Natural killer cell treated with Interleukin-12 subunit alpha and Interleukin-12 subunit beta and Interleukin-15 and Interleukin-18, amount 100 ng/mL, for 72 hours (primary cell): ENCODE measurements around the gene GSS. TPM values are rescaled to one million over a fixed set of nuclear protein-coding genes. Genes with fewer than 3 reads are reported as not detected.
A peak's percentile ranks its signal among the peaks of the same experiment; 100 is the strongest.

ENCODE experiments used
- ATAC-seq, 2 donors: fragments of 150-1000 bp; cut with Tn5 transposase in 1 of 2; sonication (Bioruptor Pico), chemical (Tn5 transposase) in 1 of 2; 2 replicates each; pipeline ENCODE4 v1.10.0; 2021
- DNase-seq: peaks from one replicate; pipeline ENCODE4 v3.0.0; 2022; ENCODE audit warnings: low spot score
- H3K27ac Mint-ChIP-seq, 2 donors: 1 replicate in 1 of 2; 2 replicates in 1 of 2; pipeline ENCODE4 v1.8.0; 2022; ENCODE audit warnings: mixed read lengths in 2 of 2, mild to moderate bottlenecking in 1 of 2, moderate library complexity in 1 of 2
- H3K27me3 Mint-ChIP-seq, 2 donors: 1 replicate in 1 of 2; 2 replicates in 1 of 2; pipeline ENCODE4 v1.8.0; 2022; ENCODE audit warnings: mixed read lengths in 2 of 2
- H3K36me3 Mint-ChIP-seq: one replicate; pipeline ENCODE4 v1.8.0; 2022; ENCODE audit warnings: mixed read lengths
- H3K4me1 Mint-ChIP-seq, 2 donors: 1 replicate in 1 of 2; 2 replicates in 1 of 2; pipeline ENCODE4 v1.8.0; 2022; ENCODE audit warnings: low read depth in 2 of 2, mixed read lengths in 2 of 2, mild to moderate bottlenecking in 1 of 2
- H3K4me3 Mint-ChIP-seq: one replicate; pipeline ENCODE4 v1.8.0; 2022; ENCODE audit warnings: mixed read lengths
- H3K9me3 Mint-ChIP-seq: 2 replicates; pipeline ENCODE4 v1.8.0; 2022; ENCODE audit warnings: mixed read lengths
- total RNA-seq, 2 donors: library from RNA; stranded (reverse); gene quantifications; one replicate each; pipeline ENCODE4 v1.2.3, GENCODE V29; 2022

GSS gene
- total RNA-seq = 10 to 100 TPM; 53.3 to 71.3 TPM

GRCh38 chr20:34955231-34956040, at the start of gene GSS, which contains the start of gene MYH7B:
TSS of gene GSS (minus strand) at chr20:34955806. CDS start at chr20:34951852, 3,954 bp downstream.
TSS of gene MYH7B (plus strand) at chr20:34955868. CDS start at chr20:34978006, 22,138 bp downstream.
- H3K27ac Mint-ChIP-seq = peak within 1 kb of the TSS; percentile 94 to 96
- ATAC-seq (peak; percentile 97 to 98), DNase-seq (peak; percentile 97)
- H3K27me3 Mint-ChIP-seq = no peaks in the 10 kb centered on the region
- no peaks in the 10 kb centered on the region for H3K36me3 Mint-ChIP-seq
- H3K9me3 Mint-ChIP-seq = no peaks in the 10 kb centered on the region
- peaks cover 22% of the 10 kb centered on the region in 2 donors for H3K4me1 Mint-ChIP-seq
- peak within 1 kb of the TSS; percentile 95 for H3K4me3 Mint-ChIP-seq

DNA sequence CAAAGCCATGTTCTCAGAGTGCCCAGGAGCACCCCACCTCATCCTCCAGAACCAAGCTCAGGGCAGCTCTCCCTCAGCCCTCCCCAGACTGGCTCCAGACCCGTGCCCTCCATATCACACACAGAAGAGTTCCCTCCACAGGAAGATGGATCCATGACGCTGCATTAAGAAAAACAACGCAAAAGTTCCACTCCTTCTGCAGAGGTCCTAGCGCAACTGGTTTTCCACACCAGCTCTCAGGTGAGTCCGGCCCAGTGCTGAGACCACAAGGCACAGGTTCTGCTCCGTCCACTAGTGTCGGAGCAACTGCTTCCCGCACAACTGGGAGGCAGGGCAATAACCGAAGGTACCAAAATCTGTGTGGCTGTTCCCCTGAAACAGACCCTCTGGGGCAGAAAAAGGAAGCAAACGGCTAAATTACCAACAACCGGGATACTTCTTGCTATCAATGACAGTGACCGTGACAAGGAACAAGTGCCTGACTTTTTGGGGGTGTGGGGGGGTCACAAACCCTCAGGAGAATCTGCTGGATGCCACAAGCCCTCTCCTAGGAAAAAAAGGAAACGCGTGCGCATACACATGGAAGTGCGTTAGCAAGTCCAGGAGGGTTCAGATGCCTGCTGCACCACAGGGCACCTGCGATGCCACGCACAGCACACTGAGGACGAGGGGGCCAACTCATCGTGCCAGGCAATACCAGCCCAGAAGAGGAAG, 49.3 kb upstream of the GSS start:
- ATAC-seq (no peak), DNase-seq (peak; percentile 42)
- Mint-ChIP-seq H3K4me3 (no peak overlapping the region), H3K4me1 (no peaks in the 10 kb centered on the region), H3K27me3 (no peaks in the 10 kb centered on the region), H3K27ac (no peak overlapping the region), H3K36me3 (peaks cover 5% of the 10 kb centered on the region), H3K9me3 (no peaks in the 10 kb centered on the region)

- Mint-ChIP-seq H3K27ac (no peak overlapping the region), H3K36me3 (peaks cover 4% of the 10 kb centered on the region), H3K4me3 (no peak overlapping the region), H3K27me3 (no peaks in the 10 kb centered on the region), H3K9me3 (no peaks in the 10 kb centered on the region), H3K4me1 (no peaks in the 10 kb centered on the region)
- DNase-seq = peak; percentile 35
- no peak for ATAC-seq
Measured at GRCh38 chr20:35004051-35004725, 48.6 kb upstream of the GSS start.

- DNase-seq (peak; percentile 39), ATAC-seq (no peak)
- Mint-ChIP-seq H3K27ac (no peak overlapping the region), H3K9me3 (no peaks in the 10 kb centered on the region), H3K4me3 (no peak overlapping the region), H3K36me3 (no peaks in the 10 kb centered on the region), H3K4me1 (no peaks in the 10 kb centered on the region), H3K27me3 (no peaks in the 10 kb centered on the region)
Measured at GRCh38 chr20:35003211-35004031, 47.8 kb upstream of the GSS start.

DNA sequence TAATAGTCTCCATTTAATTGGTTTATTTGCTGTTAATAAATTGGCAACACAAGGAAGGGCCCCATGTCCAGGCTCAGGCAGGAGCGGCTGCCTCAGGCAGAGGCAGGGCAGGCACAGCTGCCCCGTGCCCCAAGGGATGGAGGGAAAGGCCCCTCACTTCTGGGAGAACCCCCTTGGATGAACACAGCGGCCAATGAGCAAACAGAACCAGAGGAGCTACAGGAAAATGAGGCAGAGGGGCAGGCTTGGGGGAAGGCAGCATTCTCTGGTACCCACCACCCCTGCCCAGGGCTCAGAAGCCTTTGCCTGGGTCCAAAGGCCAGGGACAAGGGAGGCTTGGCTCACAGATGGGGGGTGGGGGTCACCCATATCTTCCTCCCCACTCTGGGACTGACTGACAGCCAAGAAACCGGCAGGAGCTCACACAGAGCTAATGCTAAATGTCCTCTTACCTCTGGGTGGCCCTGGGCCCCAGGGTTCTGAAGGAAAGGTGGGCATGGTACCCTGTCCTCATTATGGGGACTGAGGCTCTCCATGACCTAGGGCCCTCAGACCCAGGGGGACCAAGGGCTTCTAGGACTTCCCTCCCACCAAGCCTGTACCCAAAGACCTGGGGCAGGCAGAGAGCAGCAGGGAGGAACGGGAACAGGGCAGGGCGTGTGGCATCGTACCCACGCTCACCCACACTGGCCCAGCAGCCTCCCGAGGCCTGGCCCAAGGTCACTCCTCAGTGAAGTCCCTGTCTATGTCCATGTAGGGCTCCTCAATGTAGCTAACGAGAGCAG, 47.0 kb upstream of the GSS start:
- no peaks in the 10 kb centered on the region for H3K36me3 Mint-ChIP-seq
- ATAC-seq (no peak), DNase-seq (peak; percentile 51)
- peaks cover 3 to 7% of the 10 kb centered on the region in 2 donors for H3K4me1 Mint-ChIP-seq
- H3K9me3 Mint-ChIP-seq = no peaks in the 10 kb centered on the region
- H3K27me3 Mint-ChIP-seq = no peaks in the 10 kb centered on the region
- no peak overlapping the region for H3K27ac Mint-ChIP-seq
- H3K4me3 Mint-ChIP-seq = no peak overlapping the region

- Mint-ChIP-seq H3K27me3 (no peaks in the 10 kb centered on the region), H3K4me1 (peaks cover 5 to 8% of the 10 kb centered on the region in 2 donors), H3K4me3 (no peak overlapping the region), H3K9me3 (no peaks in the 10 kb centered on the region), H3K36me3 (no peaks in the 10 kb centered on the region), H3K27ac (no peak overlapping the region)
- DNase-seq (peak; percentile 58), ATAC-seq (no peak)
Measured at GRCh38 chr20:35001596-35002362, 46.2 kb upstream of the GSS start.

DNA sequence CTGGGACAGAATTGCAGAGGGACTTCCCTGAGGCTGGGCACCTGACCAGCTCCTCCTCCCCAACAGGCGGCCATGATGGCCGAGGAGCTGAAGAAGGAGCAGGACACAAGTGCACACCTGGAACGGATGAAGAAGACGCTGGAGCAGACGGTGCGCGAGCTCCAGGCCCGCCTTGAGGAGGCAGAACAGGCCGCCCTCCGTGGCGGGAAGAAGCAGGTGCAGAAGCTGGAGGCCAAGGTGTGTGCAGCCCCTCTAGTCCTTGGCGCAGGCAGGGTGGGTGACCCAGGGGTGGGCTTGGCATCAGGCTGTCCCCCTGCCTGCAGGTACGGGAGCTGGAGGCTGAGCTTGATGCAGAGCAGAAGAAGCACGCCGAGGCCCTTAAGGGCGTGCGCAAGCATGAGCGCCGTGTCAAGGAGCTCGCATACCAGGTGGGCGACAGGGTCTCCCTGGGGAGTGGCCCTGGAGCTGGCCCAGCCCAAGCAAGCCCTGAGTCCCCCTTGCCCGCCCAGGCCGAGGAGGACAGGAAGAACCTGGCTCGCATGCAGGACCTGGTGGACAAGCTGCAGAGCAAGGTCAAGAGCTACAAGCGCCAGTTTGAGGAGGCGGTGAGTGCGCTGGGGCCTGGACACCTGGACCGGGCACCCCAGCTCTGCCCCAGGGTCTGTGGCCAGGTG, 45.5 kb upstream of the GSS start:
- Mint-ChIP-seq H3K27ac (no peak overlapping the region), H3K27me3 (no peaks in the 10 kb centered on the region), H3K9me3 (no peaks in the 10 kb centered on the region), H3K4me3 (no peak overlapping the region), H3K36me3 (no peaks in the 10 kb centered on the region), H3K4me1 (peaks cover 5 to 8% of the 10 kb centered on the region in 2 donors)
- ATAC-seq (no peak), DNase-seq (peak; percentile 54)

DNA sequence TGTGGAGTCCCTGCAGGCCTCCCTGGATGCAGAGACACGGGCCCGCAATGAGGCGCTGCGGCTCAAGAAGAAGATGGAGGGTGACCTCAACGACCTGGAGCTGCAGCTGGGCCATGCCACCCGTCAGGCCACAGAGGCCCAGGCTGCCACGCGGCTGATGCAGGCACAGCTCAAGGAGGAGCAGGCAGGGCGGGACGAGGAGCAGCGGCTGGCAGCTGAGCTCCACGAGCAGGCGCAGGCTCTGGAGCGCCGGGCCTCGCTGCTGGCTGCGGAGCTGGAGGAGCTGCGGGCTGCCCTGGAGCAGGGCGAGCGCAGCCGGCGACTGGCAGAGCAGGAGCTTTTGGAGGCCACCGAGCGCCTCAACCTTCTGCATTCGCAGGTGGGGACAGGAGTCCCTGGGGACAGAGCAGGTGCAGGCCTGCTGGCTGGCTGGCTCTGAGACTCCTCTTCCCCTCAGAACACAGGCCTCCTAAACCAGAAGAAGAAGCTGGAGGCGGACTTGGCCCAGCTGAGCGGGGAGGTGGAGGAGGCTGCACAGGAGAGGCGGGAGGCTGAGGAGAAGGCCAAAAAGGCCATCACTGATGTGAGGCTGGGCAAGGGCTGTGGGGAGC, 44.8 kb upstream of the GSS start:
- H3K9me3 Mint-ChIP-seq = no peaks in the 10 kb centered on the region
- no peak for ATAC-seq
- no peak overlapping the region for H3K27ac Mint-ChIP-seq
- H3K27me3 Mint-ChIP-seq = no peaks in the 10 kb centered on the region
- H3K4me1 Mint-ChIP-seq = peaks cover 5 to 8% of the 10 kb centered on the region in 2 donors
- H3K4me3 Mint-ChIP-seq = no peak overlapping the region
- H3K36me3 Mint-ChIP-seq = no peaks in the 10 kb centered on the region
- peak; percentile 45 for DNase-seq

- DNase-seq (no peak), ATAC-seq (no peak)
- Mint-ChIP-seq H3K4me1 (peaks cover 5 to 8% of the 10 kb centered on the region in 2 donors), H3K4me3 (no peak overlapping the region), H3K27me3 (no peaks in the 10 kb centered on the region), H3K9me3 (no peaks in the 10 kb centered on the region), H3K36me3 (no peaks in the 10 kb centered on the region), H3K27ac (no peak overlapping the region)
Measured at GRCh38 chr20:34999782-35000181, 44.2 kb upstream of the GSS start.

DNA sequence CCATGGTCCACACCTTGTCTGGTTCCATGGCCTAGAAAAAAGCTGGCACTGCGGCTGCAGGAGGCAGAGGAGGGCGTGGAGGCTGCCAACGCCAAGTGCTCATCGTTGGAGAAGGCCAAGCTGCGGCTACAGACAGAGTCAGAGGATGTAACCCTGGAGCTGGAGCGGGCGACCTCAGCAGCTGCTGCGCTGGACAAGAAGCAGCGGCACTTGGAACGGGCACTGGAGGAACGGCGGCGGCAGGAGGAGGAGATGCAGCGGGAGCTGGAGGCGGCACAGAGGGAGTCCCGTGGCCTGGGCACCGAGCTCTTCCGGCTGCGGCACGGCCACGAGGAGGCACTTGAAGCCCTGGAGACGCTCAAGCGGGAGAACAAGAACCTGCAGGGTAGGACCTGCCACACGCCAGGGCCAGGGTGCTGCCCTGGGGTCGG, 43.4 kb upstream of the GSS start:
- Mint-ChIP-seq H3K4me3 (no peak overlapping the region), H3K27ac (no peak overlapping the region), H3K36me3 (no peaks in the 10 kb centered on the region), H3K4me1 (peaks cover 5 to 8% of the 10 kb centered on the region in 2 donors), H3K9me3 (no peaks in the 10 kb centered on the region), H3K27me3 (no peaks in the 10 kb centered on the region)
- DNase-seq (no peak), ATAC-seq (no peak)

DNA sequence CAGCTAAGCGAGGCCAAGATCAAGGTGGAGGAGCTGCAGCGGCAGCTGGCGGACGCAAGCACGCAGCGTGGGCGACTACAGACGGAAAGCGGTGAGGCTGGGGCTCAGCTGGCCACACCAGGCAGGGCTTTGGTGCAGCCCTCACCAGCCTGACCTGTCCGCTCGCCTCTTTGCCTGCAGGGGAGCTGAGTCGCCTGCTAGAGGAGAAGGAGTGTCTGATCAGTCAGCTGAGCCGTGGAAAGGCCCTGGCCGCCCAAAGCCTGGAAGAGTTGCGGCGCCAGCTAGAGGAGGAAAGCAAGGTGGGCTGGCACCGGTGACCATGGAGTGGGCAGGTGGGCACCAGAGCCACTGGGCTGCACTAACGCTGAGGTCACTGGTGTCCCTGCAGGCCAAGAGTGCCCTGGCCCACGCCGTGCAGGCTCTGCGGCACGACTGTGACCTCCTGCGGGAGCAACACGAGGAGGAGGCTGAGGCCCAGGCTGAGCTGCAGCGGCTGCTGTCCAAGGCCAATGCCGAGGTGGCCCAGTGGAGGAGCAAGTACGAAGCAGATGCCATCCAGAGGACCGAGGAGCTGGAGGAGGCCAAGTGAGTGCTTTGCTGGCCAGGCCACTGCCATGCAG, 42.8 kb upstream of the GSS start:
- Mint-ChIP-seq H3K36me3 (no peaks in the 10 kb centered on the region), H3K27me3 (no peaks in the 10 kb centered on the region), H3K9me3 (no peaks in the 10 kb centered on the region), H3K4me3 (no peak overlapping the region), H3K4me1 (peaks cover 5 to 8% of the 10 kb centered on the region in 2 donors), H3K27ac (peak overlapping the region in 1 of 2 donors; percentile 68)
- DNase-seq = no peak
- no peak for ATAC-seq
